Retinal pigment epithelial cell (primary cell): Measurements from ENCODE around the gene F12.

Experiments
- DNase-seq: peaks from one replicate; pipeline ENCODE4 v3.0.0-alpha.2; 2010; ENCODE audit warnings: low read depth
- H3K4me3 ChIP-seq: 2 replicates; pipeline ENCODE4 v1.5.1; 2011; ENCODE audit warnings: mild to moderate bottlenecking, low read length, control low read depth, moderate library complexity
- TF ChIP-seq, protein P1 (sequence below): conservative IDR thresholded peaks from 2 replicates; pipeline ENCODE4 v1.5.1; 2011; ENCODE audit warnings: low read depth, low read length, control low read depth, inconsistent platforms

Gene F12

GRCh38 chr5:177445052-177445916, 35.9 kb upstream of the F12 start:
- no peak overlapping the region for H3K4me3 ChIP-seq
- TF ChIP-seq, protein P1, sequence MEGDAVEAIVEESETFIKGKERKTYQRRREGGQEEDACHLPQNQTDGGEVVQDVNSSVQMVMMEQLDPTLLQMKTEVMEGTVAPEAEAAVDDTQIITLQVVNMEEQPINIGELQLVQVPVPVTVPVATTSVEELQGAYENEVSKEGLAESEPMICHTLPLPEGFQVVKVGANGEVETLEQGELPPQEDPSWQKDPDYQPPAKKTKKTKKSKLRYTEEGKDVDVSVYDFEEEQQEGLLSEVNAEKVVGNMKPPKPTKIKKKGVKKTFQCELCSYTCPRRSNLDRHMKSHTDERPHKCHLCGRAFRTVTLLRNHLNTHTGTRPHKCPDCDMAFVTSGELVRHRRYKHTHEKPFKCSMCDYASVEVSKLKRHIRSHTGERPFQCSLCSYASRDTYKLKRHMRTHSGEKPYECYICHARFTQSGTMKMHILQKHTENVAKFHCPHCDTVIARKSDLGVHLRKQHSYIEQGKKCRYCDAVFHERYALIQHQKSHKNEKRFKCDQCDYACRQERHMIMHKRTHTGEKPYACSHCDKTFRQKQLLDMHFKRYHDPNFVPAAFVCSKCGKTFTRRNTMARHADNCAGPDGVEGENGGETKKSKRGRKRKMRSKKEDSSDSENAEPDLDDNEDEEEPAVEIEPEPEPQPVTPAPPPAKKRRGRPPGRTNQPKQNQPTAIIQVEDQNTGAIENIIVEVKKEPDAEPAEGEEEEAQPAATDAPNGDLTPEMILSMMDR: no peak
- DNase-seq: no peak

DNA sequence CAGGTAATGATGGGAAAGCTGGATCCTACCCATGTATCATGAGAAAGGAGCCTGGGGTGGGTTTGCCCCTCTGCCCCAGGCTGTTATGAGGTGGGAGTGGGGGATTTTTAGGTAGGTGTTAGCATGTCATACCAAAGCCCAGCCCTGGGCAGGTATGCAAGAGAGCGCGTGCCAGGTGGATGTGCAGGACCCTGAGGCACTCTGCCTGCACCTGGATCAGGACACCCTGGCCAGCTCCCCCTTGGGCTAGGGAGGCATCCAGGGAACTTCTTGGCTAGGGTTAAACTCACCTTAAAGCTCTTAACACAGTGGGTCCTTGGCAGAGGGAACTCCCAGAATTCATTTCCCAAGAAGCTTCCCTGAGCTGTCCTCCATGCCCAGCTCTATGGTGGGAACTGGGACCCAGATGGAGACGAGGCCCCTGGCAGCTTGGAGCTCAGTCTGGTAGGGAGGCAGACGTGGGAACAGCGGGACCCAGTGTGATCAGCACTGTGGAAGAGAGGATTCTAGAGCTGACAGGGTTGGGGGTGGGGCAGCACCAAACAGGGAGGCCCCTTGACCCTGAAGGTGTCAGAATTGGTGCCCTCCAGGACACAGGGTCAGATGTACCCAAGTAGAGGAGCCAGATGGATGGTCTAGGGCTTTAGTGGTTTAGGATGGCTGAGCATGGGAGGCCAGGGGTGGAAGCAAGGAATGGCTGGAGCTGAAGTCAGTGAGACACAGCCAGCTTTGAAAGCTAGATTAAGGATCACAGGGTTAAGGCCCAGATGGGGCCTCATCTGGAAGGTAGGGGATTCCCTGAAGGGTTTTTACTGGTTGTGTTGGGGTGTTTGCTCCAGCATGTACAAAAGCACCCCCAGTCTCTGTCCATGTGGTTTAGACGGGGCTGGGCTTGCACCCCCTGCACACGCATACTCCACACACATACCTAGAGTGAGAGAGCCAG, 35.0 kb upstream of the F12 start:
- DNase-seq: no peak
- TF ChIP-seq, protein P1: no peak
- no peak overlapping the region for H3K4me3 ChIP-seq

DNA sequence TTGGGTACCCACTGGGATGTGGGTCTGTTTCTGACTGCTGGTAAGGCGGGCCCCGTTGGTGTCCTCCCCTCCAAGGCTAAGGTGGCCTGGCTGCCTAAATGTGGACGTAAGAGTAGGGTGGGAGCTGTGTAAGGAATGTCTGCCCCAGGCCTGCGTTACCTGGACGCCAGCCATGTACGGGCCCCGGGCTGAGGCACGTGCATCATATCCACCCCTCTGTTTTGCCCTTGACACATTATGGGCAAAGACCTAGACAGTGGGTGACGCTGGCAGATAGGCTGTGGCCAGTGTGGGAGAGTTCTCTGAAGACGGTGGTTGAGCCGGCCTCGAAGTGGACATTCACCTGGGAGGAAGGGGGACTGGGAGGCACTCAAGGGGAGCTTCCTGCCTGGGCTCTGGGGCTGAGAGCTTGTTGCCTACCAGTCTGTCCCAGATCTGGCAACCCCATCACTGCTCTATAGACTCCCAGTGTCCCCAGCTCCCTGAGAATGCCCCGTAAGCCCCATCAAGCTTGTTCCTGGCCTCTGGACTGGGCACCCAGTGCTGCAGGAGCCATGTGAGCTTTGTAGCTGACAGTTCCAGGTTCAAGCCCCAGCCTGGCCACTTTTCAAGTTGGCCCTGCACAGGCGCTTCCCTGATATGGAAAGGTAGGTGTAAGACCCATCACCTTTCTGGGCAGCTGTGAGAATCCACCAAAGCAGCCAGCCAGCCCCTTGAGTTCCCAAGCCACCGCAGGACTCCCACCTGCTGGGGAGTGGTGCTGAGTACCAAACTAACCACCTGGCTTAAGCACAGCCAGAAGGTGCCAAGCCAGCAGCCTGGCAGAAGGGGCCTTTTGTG, 34.0 kb upstream of the F12 start:
- H3K4me3 ChIP-seq: no peak overlapping the region
- DNase-seq: no peak
- TF ChIP-seq, protein P1: no peak

GRCh38 chr5:177442066-177442826, 32.9 kb upstream of the F12 start:
- DNase-seq: no peak
- H3K4me3 ChIP-seq: no peak overlapping the region
- TF ChIP-seq, protein P1: no peak

DNA sequence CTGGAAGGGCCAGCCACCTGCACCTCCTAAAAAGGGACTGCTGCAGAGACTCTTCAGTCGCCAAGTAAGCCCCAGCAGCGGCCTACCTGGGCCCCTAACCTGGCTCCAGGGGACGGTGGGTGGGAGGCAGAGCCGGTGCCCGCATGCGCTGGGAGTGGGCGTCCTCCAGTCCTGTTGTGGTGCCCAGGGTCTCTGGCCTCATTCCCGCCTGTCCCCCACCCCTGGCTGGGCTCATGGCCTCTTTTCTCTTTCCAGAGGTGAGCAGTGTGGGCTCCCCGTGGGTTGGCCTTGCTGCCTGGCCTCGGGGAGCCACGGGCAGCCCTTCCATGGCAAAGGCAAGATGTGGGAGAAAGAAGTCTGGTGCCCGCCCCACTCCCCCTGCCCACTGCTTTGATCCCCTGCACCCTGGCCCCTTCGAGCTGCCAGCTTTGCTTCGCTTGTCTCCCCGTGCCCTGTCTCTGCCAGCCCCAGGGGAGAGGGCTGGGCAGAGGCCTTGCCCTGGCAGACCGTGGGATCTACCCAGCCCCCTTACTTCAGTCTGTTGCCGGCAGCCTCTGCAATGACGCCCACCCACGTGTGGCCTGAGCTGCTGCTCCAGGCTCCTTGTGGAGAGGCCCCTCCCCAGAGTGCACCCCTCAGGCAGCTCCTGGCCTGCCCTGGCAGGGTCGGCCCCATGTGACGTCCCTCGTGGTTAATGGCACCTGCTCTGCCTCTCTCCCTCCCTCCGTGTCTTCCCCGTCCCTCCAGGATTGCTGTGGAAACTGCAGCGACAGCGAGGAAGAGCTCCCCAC, 31.8 kb upstream of the F12 start:
- TF ChIP-seq, protein P1: no peak
- no peak overlapping the region for H3K4me3 ChIP-seq
- DNase-seq: no peak
